T follicular helper cell (primary cell): ENCODE measurements around the gene CHMP3.

Source experiments
- DNase-seq: peaks from one replicate; pipeline ENCODE4 v3.0.0-alpha.2; 2020; ENCODE audit warnings: low read depth

The CHMP3 gene

GRCh38 chr2:86466306-86466705 is 96.9 kb downstream of the CHMP3 start:
- DNase-seq = no peak

DNA sequence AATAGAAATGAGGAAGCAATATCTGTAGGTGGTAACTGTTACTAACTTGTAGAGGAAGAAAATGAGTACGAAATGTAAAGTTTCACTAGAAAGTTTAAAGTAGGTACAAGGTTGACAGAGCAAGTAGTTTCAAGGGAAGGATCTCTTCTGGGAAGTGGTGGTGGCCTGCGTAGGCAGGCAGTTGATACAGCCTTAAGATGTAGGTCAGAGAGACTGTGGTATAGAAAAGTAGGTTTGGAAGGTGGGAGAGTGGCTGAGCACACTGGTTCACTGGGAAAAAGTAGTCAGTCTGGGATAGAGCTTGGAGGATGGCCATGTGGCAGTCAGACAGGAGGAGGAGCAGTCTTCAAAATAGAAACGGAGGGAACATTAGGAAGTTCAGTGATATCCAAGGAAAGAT is 98.6 kb downstream of the CHMP3 start:
- DNase-seq = no peak

DNA sequence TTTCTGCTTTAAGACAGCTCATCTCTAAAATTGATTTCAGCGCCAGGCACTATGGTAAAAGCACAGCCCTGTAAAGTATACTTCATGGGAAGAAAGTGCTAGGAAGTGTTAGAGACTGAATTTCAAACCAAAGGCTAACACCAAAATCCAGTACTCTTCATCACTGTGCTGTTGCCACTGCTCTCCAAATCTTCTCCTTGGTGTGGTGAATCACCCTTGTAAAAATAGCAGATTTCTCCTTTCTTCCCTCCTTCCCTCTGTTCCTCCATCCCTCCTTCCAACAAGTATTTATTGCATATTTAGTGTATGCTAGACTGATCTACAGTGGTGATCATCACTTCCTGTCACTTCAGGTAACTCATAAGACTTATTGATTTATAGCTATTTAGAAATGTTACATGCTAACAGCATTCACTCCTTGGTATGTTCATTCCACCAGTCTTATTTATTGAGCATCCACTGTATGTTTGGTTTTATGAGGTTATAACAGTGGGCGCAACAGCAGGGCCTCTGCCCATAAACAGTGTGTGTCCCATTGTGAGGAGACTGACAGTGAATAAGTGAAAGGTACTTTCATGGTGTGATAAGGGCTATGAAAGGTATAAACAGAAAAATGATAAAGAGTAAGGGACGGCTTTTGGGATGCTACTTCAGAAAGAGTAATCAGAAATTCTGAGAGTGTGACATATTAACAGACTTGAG is 102.0 kb downstream of the CHMP3 start:
- DNase-seq = no peak

DNA sequence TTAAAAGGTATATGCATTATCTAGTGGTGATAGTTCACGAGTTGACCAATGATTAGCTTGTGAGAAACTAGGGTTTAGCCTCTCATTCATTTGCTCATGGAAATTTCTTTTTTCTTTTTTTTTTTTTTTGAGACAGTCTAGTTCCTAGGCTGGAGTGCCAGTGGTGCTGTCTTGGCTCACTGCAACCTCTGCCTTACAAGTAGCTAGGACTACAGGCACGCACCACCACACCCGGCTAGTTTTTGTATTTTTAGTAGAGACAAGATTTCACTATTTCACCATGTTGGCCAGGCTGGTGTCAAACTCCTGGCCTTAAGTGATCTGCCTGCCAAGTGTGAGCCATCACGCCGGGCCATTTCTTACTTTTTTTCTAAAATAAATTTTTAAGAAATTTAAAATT is 108.1 kb downstream of the CHMP3 start:
- DNase-seq = no peak

GRCh38 chr2:86454238-86454637 is 109.0 kb downstream of the CHMP3 start:
- no peak for DNase-seq

DNA sequence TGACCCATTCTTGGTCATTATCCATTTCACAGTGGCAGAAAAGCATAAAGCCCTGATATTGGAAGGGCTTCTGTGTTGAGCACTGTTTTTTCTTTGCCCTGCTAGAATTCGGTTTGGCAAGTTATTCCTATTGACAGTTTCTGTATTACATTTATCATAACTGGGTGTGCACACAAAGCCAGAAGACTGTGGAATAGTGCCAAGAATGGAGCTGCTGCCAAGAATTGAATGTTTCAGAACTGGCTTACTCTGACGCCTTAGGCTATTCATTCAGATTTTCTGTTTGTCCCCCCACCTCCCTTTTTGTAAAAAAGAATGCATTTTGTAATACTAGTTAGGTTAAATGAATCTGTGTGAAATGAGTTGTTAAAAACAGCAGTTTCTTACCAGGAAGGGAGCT is 109.4 kb downstream of the CHMP3 start:
- no peak for DNase-seq
